H9 (cell line): Measurements from ENCODE around the gene NFKB2. TPM values are rescaled to one million over a fixed set of nuclear protein-coding genes. Genes with fewer than 3 reads are reported as not detected.

Experiments used
- DNase-seq: peaks from one replicate; pipeline ENCODE4 v3.0.0-alpha.2; 2017
- H2AFZ ChIP-seq: one replicate; pipeline ENCODE4 v1.6.1; 2013; ENCODE audit warnings: mild to moderate bottlenecking, low read length, control low read depth, moderate library complexity
- H2AK5ac ChIP-seq: 2 replicates; pipeline ENCODE4 v1.6.1; 2013; ENCODE audit warnings: low read length, control low read depth, mixed read lengths; ENCODE audit not compliant: insufficient read length
- H2BK120ac ChIP-seq: one replicate; pipeline ENCODE4 v1.6.1; 2013; ENCODE audit warnings: low read depth, mild to moderate bottlenecking, low read length, control low read depth, inconsistent platforms; ENCODE audit not compliant: poor library complexity, severe bottlenecking
- H2BK12ac ChIP-seq: 2 replicates; pipeline ENCODE4 v1.6.1; 2013; ENCODE audit warnings: low read length, control low read depth, mixed read lengths, low read depth; ENCODE audit not compliant: insufficient read length
- H2BK15ac ChIP-seq: 2 replicates; pipeline ENCODE4 v1.6.1; 2013; ENCODE audit warnings: low read depth, low read length, control low read depth
- H2BK20ac ChIP-seq: one replicate; pipeline ENCODE4 v1.6.1; 2013; ENCODE audit warnings: low read depth, mild to moderate bottlenecking, low read length, control low read depth, inconsistent platforms; ENCODE audit not compliant: poor library complexity, severe bottlenecking
- H2BK5ac ChIP-seq: 2 replicates; pipeline ENCODE4 v1.6.1; 2013; ENCODE audit warnings: low read length, control low read depth, mixed read lengths; ENCODE audit not compliant: insufficient read length
- H3K14ac ChIP-seq: 2 replicates; pipeline ENCODE4 v1.6.1; 2013; ENCODE audit warnings: low read length, control low read depth; ENCODE audit not compliant: insufficient read depth
- H3K18ac ChIP-seq: 2 replicates; pipeline ENCODE4 v1.6.1; 2013; ENCODE audit warnings: low read depth, mild to moderate bottlenecking, mixed read lengths, low read length, control low read depth; ENCODE audit not compliant: insufficient read length
- H3K23ac ChIP-seq: 2 replicates; pipeline ENCODE4 v1.6.1; 2013; ENCODE audit warnings: low read length, control low read depth, mixed read lengths, low read depth; ENCODE audit not compliant: insufficient read length
- H3K23me2 ChIP-seq: 2 replicates; pipeline ENCODE4 v1.6.1; 2013; ENCODE audit warnings: low read depth, mild to moderate bottlenecking, mixed read lengths, low read length, control low read depth; ENCODE audit not compliant: insufficient read length, poor library complexity, severe bottlenecking
- H3K27ac ChIP-seq: 2 replicates; pipeline ENCODE4 v1.5.1; 2013; ENCODE audit warnings: low read length, control low read depth, mixed read lengths, low read depth; ENCODE audit not compliant: insufficient read length
- H3K27me3 ChIP-seq: 2 replicates; pipeline ENCODE4 v1.6.1; 2013; ENCODE audit warnings: low read length, control low read depth, inconsistent platforms; ENCODE audit not compliant: insufficient read depth
- H3K4ac ChIP-seq: 2 replicates; pipeline ENCODE4 v1.6.1; 2013; ENCODE audit warnings: low read depth, mild to moderate bottlenecking, control low read depth, inconsistent platforms, low read length, moderate library complexity
- H3K4me1 ChIP-seq: 2 replicates; pipeline ENCODE4 v1.6.1; 2013; ENCODE audit warnings: low read length, control low read depth, inconsistent platforms; ENCODE audit not compliant: insufficient read depth
- H3K4me2 ChIP-seq: 2 replicates; pipeline ENCODE4 v1.6.1; 2013; ENCODE audit warnings: low read length, control low read depth, mixed read lengths; ENCODE audit not compliant: insufficient read length, insufficient read depth
- H3K56ac ChIP-seq: 2 replicates; pipeline ENCODE4 v1.6.1; 2013; ENCODE audit warnings: low read depth, mild to moderate bottlenecking, mixed read lengths, low read length, control low read depth; ENCODE audit not compliant: insufficient read length
- H3K79me1 ChIP-seq: 2 replicates; pipeline ENCODE4 v1.6.1; 2013; ENCODE audit warnings: low read depth, mild to moderate bottlenecking, moderate library complexity, low read length, control low read depth, inconsistent platforms; ENCODE audit not compliant: insufficient read depth, poor library complexity, severe bottlenecking
- H3K79me2 ChIP-seq: 2 replicates; pipeline ENCODE4 v1.6.1; 2013; ENCODE audit warnings: low read length, control low read depth, inconsistent platforms; ENCODE audit not compliant: insufficient read depth
- H3K9ac ChIP-seq: 2 replicates; pipeline ENCODE4 v1.6.1; 2013; ENCODE audit warnings: low read length, control low read depth, mixed read lengths; ENCODE audit not compliant: insufficient read length; ENCODE audit errors: extremely low read depth
- H3K9me3 ChIP-seq: one replicate; pipeline ENCODE4 v1.6.1; 2013; ENCODE audit warnings: low read depth, low read length, inconsistent platforms; ENCODE audit not compliant: control insufficient read depth
- H3T11ph ChIP-seq: one replicate; pipeline ENCODE4 v1.6.1; 2013; ENCODE audit warnings: mild to moderate bottlenecking, low read length, control low read depth, inconsistent platforms
- H4K20me1 ChIP-seq: one replicate; pipeline ENCODE4 v1.6.1; 2013; ENCODE audit not compliant: control insufficient read depth, insufficient read length, insufficient read depth
- H4K5ac ChIP-seq: 2 replicates; pipeline ENCODE4 v1.6.1; 2013; ENCODE audit warnings: low read depth, mild to moderate bottlenecking, mixed read lengths, low read length, control low read depth; ENCODE audit not compliant: insufficient read length
- H4K8ac ChIP-seq: replicated peaks from 2 replicates; pipeline ENCODE4 v1.6.1; 2013; ENCODE audit warnings: low read length, control low read depth, mixed read lengths, low read depth; ENCODE audit not compliant: insufficient read length
- H4K91ac ChIP-seq: 2 replicates; pipeline ENCODE4 v1.6.1; 2013; ENCODE audit warnings: low read depth, mild to moderate bottlenecking, moderate library complexity, mixed read lengths, low read length, control low read depth; ENCODE audit not compliant: insufficient read length
- H3K27ac Mint-ChIP-seq, 3 experiments: 2 replicates in 2 of 3; 3 replicates in 1 of 3; pipeline ENCODE4 v1.8.0; 2020 to 2021; ENCODE audit warnings: mixed read lengths in 3 of 3, mild to moderate bottlenecking in 1 of 3, moderate library complexity in 1 of 3
- H3K27me3 Mint-ChIP-seq: 2 replicates; pipeline ENCODE4 v1.8.0; 2021; ENCODE audit warnings: low read depth, mild to moderate bottlenecking, moderate library complexity, mixed read lengths
- H3K36me3 Mint-ChIP-seq, 3 experiments: 2 replicates in 2 of 3; 3 replicates in 1 of 3; pipeline ENCODE4 v1.8.0; 2020 to 2021; ENCODE audit warnings: low read depth in 3 of 3, mixed read lengths in 3 of 3; ENCODE audit not compliant: insufficient read depth in 1 of 3
- H3K4me1 Mint-ChIP-seq, 2 experiments: 2 replicates each; pipeline ENCODE4 v1.8.0; 2020; ENCODE audit warnings: mixed read lengths in 2 of 2
- H3K4me3 Mint-ChIP-seq, 2 experiments: 2 replicates in 1 of 2; 3 replicates in 1 of 2; pipeline ENCODE4 v1.8.0; 2020 to 2021; ENCODE audit warnings: mild to moderate bottlenecking in 2 of 2, mixed read lengths in 2 of 2, moderate library complexity in 1 of 2
- H3K9me3 Mint-ChIP-seq, 2 experiments: 2 replicates in 1 of 2; 3 replicates in 1 of 2; pipeline ENCODE4 v1.8.0; 2020; ENCODE audit warnings: mild to moderate bottlenecking in 2 of 2, mixed read lengths in 2 of 2, moderate library complexity in 1 of 2
- WGBS: extraction: QIAGEN DNeasy Blood & Tissue Kit; methylation state at CpG from one replicate; pipeline ENCODE4 v1.1.7; 2013; ENCODE audit warnings: missing lambda C conversion rate, low lambda C conversion rate, mixed read lengths; ENCODE audit not compliant: insufficient read length; ENCODE audit errors: extremely low coverage; 5-methylcytosine and 5-hydroxymethylcytosine counted together
- total RNA-seq: library from RNA; stranded (reverse); gene quantifications from 2 replicates; pipeline ENCODE4 v1.2.1, GENCODE V29; 2021
- TF ChIP-seq, protein P1 (sequence below): fragments of 200-600 bp; sonication (generic); conservative IDR thresholded peaks from 3 replicates; pipeline ENCODE4 v1.8.0; 2021; ENCODE audit warnings: antibody characterized with exemption, mild to moderate bottlenecking

The NFKB2 gene
- total RNA-seq, 1 experiment from 2014 or later: 23.7 TPM

GRCh38 chr10:102399217-102400021 is 3.9 kb downstream of the NFKB2 start:
- H3K14ac ChIP-seq: no peak overlapping the region
- H2BK20ac ChIP-seq: no peak overlapping the region
- peak overlapping the region in 1 of 3 experiments; percentile 44; a peak in 1 of 7 replicates for H3K27ac Mint-ChIP-seq
- no peak overlapping the region for H2BK5ac ChIP-seq
- no peak overlapping the region for H3T11ph ChIP-seq
- H3K4me1 ChIP-seq: no peaks in the 10 kb centered on the region
- H3K9me3 ChIP-seq: no peaks in the 10 kb centered on the region
- peak overlapping the region; percentile 53 for H3K18ac ChIP-seq
- H2BK15ac ChIP-seq: no peak overlapping the region; the same call in 1 of the 2 replicates
- H3K23me2 ChIP-seq: peaks cover 14% of the 10 kb centered on the region
- peak; percentile 91 for DNase-seq
- no peak overlapping the region for H2BK12ac ChIP-seq
- H3K4ac ChIP-seq: no peak overlapping the region
- no peak overlapping the region for H3K56ac ChIP-seq
- H2AK5ac ChIP-seq: no peak overlapping the region
- H3K4me1 Mint-ChIP-seq: peaks cover 15 to 28% of the 10 kb centered on the region in 2 experiments
- peaks cover 42% of the 10 kb centered on the region for H3K27me3 Mint-ChIP-seq
- H4K20me1 ChIP-seq: peaks cover 4% of the 10 kb centered on the region
- H3K9ac ChIP-seq: no peak overlapping the region
- no peak overlapping the region for H2BK120ac ChIP-seq
- H3K9me3 Mint-ChIP-seq: no peaks in the 10 kb centered on the region
- no peak overlapping the region for H4K91ac ChIP-seq
- peaks cover 1 to 31% (median 21%) of the 10 kb centered on the region in 3 experiments; a peak in 5 of 7 replicates for H3K36me3 Mint-ChIP-seq
- no peak overlapping the region for H4K8ac ChIP-seq
- peak overlapping the region; percentile 20 for H3K4me2 ChIP-seq
- H3K27ac ChIP-seq: no peak overlapping the region
- H3K23ac ChIP-seq: no peak overlapping the region
- TF ChIP-seq, protein P1, sequence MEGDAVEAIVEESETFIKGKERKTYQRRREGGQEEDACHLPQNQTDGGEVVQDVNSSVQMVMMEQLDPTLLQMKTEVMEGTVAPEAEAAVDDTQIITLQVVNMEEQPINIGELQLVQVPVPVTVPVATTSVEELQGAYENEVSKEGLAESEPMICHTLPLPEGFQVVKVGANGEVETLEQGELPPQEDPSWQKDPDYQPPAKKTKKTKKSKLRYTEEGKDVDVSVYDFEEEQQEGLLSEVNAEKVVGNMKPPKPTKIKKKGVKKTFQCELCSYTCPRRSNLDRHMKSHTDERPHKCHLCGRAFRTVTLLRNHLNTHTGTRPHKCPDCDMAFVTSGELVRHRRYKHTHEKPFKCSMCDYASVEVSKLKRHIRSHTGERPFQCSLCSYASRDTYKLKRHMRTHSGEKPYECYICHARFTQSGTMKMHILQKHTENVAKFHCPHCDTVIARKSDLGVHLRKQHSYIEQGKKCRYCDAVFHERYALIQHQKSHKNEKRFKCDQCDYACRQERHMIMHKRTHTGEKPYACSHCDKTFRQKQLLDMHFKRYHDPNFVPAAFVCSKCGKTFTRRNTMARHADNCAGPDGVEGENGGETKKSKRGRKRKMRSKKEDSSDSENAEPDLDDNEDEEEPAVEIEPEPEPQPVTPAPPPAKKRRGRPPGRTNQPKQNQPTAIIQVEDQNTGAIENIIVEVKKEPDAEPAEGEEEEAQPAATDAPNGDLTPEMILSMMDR: peak; percentile 98
- H3K27me3 ChIP-seq: peaks cover 3% of the 10 kb centered on the region; the same call in 1 of the 2 replicates
- H3K79me1 ChIP-seq: no peaks in the 10 kb centered on the region
- no CpG with 5 or more reads among the region's 72 CpGs for WGBS
- no peak overlapping the region for H2AFZ ChIP-seq
- H3K4me3 Mint-ChIP-seq: peak overlapping the region; percentile 47 to 75
- no peaks in the 10 kb centered on the region for H3K79me2 ChIP-seq
- no peak overlapping the region for H4K5ac ChIP-seq
